Caki2 (cell line): ENCODE measurements around the gene USF1. TPM values are rescaled to one million over a fixed set of nuclear protein-coding genes. Genes with fewer than 3 reads are reported as not detected.
"Not testable (repeated sequence)": the region's sequence is repeated elsewhere in the genome, so short reads cannot be mapped to it uniquely, and the experiment has no call there.

Experiments used
- DNase-seq: peaks from one replicate; pipeline ENCODE4 v3.0.0-alpha.2; 2015; ENCODE audit warnings: low read depth
- in situ Hi-C: cut with HindIII; loops from 2 replicates; pipeline ENCODE4 v1.10.0; 2016; ENCODE audit warnings: low sequenced_read_pairs, low pct_unique_long_range_greater_than_20kb, mixed read lengths
- total RNA-seq: library from RNA; depleted of rRNA; stranded (reverse); fragments of >200 nt; shearing (Covaris generic); gene quantifications from 2 replicates; pipeline ENCODE4 v1.2.3, GENCODE V29; 2014; ENCODE audit warnings: low replicate concordance

Gene USF1
- total RNA-seq, 1 experiment from 2014 or later = 55.3 TPM

GRCh38 chr1:161081519-161081918 lies 35.7 kb upstream of the USF1 start:
- in situ Hi-C loops = no loop called here
- no peak for DNase-seq

- DNase-seq = no peak
- in situ Hi-C loops = no loop called here
Observed at GRCh38 chr1:161080441-161081405, 34.9 kb upstream of the USF1 start.

DNA sequence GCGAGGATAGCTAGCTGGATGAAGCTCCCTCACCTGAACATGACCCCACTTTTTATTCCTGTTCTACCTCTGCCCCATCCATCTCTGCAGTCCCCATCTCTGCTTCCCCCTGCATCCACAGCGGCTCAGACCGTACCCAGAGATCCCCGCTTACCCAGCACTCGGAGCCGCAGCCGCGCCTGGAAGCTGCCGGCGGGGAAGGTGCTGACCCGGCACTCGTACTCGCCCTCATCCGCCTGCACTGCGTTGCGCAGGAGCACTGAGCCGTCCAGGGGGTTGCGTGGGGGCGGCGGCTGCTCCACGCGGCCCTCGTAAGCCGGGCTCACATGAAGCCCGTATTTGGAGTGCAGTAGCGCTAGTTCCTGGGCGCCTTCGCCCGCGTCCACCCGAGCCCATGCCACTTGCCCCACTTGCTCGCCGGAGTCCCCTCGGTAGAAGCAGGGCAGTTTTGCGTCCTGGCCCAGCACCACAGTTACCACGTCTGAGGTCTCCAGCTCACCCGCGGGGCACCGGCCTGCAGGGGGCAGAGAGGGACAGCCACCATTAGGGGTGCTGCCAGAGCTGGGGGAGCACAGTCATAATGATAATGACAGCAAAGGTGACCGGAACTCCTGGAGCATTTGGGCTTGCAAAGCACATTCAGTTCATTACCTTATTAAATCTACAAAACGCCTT lies 33.8 kb upstream of the USF1 start:
- no peak for DNase-seq
- in situ Hi-C loops = no loop called here

DNA sequence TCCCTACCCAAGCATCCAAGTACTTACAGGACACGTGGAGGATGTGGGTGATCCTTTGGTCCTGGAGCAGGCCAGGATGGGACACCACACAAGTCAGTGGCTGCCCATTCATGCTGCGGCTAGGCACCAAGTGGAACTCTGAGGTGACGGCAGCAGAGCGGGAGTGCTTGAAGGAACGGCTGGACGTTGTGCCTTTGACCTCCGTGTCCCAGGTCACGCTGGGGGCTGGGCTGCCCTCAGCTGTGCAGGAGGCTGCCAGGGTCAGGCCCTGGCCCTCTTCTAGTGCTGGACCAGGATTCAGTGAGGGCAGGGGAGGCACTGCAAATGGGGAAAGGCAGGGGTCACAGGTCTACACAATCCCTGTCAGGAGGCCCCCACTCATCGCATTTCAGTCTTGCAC lies 31.6 kb upstream of the USF1 start:
- no peak for DNase-seq
- in situ Hi-C loops = no loop called here

DNA sequence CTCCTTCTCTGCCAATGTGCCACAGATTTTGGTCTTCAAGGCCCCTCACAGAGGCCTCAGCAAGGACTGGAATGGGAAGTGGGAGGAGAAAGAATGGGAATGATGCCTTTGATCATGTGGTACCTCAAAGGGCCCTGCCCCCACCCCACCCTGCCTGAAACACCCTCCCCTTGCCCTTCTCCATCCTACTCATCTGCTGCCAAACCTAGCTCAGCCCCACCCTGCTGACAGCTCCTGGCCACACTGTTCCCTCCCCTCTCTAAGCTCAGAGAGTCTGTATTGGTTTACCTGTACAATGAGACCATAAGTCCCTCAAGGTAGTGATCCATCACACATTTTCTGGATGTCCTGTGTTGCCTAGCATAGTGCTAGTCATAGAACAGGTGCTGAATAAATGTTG lies 30.6 kb upstream of the USF1 start:
- no peak for DNase-seq
- in situ Hi-C loops = no loop called here

DNA sequence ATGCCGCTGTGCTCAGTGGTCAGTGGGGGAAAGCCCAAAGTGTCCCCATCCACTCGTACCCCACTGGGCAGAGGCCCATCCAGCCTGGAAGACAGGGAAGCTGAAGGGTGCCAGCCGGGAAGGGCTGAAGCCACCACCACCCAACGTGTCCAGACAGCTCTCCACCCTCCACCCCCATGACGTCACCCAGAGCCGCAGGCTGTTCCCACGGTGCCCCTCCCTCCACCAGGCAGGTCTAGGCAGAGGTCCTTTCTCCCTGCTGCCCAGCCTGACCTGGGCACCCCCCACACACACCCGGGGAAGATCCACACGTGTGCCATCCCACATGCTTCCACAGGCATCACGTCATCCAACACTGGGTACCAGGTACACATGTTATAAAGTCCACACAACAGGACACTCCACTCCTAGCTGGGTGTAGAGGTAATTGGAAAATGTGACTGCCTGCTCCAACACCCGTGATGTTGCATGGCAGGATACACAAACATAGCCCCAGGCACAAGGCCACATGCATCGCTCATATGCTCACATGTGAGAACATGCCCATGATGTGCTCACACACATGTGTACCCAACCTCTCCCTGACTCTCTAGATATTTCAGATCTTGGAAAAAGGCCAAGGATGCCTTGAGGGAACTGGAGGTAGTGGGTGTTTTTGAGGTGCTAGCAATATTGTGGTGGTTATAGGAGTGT lies 29.0 kb upstream of the USF1 start:
- in situ Hi-C loops = no loop called here
- DNase-seq = no peak

GRCh38 chr1:161073474-161074121 lies 27.8 kb upstream of the USF1 start:
- no peak for DNase-seq
- in situ Hi-C loops = no loop called here

DNA sequence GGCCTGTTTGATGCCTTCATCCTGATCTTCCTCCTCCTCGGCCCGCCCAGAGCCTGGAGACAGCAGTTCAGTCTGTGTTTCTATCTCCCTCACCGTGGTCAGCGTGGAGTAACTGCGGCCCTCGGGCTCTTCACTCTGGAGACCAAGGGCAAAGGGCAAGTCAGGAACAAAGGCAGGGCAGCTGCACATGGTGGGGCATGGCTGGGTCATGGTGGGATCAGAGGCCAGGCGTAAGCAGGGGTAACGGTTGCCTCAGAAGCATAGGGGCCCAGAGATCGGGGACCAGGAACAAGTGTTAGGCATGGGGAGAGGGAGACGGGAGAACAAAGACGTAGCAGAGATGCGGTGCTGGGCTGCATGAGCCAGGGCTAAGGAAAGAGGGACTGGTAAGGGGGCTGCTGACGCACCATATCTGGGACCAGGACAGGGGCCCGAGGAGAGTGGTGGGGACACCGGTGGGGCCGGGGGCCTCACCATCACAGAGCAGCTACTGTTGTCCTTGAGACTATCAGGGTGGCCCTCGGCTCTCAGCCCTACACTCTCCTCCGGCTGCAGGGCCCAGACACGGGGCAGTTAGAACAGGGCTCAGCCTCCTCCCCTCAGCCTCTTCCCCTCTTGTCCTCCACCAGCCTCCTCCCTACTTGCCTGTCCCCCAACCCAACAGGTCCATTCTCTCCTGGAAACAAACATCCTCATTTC lies 27.1 kb upstream of the USF1 start:
- in situ Hi-C loops = no loop called here
- no peak for DNase-seq

DNA sequence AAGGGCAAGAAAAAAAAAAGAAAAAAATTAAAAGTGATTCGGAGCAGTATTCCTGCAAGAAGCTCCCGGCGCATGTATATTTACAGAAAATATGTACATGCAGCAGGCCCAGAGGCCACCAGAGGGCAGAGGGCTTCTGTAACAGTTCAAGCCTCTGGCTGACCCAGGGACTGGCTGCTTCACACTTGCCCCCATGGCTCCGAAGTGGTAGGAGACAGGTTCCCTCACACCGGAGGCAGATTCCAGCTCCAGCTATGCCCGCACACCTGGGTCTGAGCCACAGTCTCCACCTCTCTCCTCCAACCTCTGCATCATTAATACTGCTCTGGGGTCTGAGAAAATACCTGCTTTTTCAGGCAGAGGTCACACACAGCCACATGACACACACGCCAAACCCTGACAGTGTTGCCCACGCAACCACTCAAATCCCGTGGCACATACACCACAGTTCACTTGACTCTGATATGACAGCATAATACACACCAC lies 26.2 kb upstream of the USF1 start:
- no peak for DNase-seq
- in situ Hi-C loops = no loop called here

DNA sequence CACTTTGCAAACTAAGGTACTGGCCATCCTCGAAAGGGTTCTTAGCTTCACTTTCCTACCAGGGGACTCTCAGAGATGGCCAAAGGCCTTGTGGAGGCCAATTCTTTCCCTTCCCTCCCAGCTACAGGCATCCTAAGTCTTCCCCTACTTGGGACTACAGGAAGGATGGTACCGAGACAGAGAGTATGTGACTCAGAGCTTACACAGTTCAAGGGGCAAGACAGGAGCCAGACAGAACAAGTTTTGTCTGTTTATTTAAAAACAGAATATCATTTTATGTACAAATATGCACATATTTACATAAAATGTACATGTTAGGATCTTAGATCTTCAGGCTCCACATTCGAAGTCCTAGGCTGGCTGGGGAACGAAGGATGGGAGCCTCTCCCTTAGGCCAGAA lies 25.0 kb upstream of the USF1 start:
- in situ Hi-C loops = no loop called here
- no peak for DNase-seq

GRCh38 chr1:161069731-161070270 lies 24.0 kb upstream of the USF1 start, which contains the start of gene ARHGAP30:
Gene ARHGAP30, minus strand, starts transcription at chr1:161069891. Its CDS starts 267 bp downstream, at chr1:161069624.
- in situ Hi-C loops = no loop called here
- DNase-seq = no peak

DNA sequence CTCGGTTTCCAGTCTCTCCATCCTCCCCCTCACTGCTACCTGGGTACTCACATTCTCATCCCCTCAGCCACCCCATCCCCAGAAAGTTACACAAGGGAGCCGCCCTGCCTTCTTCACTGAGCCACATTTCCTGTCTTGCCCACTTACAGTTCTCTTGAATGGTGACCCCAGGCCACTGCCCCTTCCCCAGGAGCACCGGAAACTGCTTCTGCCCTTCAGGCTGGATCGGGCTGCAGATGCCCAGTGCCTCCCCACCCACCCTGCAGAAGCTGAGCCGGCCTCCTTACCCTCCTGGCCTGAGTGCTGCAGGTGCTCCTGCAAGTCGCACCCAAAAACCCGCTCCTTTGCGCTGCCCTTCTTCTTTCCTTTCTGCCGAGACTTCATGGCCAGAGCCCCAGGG lies 23.5 kb upstream of the USF1 start:
- in situ Hi-C loops = no loop called here

DNA sequence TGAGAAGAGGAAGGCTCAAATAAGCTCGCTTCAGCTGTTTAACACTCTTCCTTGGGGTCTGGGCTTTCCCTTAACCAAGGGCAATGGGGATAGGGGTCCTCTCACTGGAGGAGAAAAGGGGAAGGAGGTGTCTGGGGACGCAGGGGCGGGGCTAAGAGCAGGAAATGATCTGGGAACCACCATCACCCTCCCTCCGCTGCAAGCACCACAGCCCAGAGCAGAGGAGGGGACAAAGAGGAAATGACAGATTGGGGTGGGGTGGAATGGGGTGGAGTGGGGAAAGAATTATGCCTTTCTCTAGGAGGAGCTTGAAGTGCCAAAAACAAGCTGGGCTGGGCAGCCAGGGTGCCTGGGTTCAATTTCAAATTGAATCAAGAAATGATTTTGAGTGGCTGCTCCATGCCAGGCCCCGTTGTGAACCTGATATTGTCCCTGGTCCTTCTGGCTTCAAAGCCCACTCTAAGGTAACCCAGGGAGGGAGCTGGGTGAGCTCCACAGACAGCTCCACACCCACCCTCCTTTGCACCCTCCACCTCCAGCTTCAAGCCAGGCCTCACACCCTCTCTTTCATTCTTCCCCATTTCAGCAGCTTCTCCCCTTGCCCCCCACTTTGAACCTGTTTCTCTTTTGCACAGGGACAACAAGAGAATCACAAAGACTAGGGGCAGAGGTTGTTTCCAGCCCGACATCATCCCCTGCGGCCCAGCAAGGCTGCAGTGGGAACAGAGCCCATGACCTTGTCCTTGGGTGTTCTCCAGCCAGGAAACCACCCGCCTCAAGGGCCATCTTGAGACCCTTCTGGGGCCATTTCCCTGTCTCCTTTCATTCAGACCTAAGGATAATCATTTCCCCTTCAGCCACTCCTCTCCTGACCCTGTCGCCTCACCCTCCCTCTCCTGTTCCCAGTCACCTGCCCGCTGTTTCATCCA lies 22.8 kb upstream of the USF1 start:
- in situ Hi-C loops = no loop called here
- DNase-seq = no peak

More for the DNA sequence above, 23.5 kb upstream of the USF1 start:
- no peak for DNase-seq

DNA sequence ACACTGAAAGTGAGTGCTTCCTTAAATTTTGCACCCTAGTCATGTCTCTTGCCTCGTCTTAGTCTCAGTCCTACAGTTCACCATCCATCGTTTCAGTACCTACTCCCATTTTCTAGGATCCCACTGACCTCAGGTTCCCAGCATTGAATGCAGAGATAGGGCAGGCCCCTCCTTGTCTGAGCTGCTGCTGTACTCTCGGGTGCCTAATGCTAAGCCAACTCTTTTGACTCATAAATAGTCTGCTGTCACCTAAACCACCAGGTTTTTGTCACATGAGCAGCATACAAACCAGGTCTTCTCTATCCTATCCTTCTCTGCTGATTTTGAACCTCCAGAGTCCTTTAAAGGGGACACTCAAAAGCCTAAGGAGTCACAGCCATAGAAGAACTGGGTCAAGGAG lies 20.9 kb upstream of the USF1 start:
- DNase-seq = no peak
- in situ Hi-C loops = no loop called here

DNA sequence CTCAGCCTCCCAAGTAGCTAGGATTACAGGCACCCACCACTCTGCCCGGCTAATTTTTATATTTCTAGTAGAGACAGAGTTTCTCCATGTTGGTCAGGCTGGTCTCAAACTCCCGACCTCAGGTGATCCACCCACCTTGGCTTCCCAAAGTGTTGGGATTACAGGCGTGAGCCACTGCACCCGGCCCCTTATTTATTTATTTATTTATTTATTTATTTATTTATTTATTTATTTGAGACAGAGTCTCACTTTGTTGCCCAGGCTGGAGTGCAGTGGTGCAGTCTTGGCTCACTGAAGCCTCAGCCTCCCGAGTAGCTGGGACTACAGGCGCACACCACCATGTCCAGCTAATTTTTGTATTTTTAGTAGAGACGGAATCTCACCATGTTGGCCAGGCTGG lies 19.9 kb upstream of the USF1 start:
- DNase-seq, in situ Hi-C loops: not testable (repeated sequence)

GRCh38 chr1:161063936-161064335 lies 18.2 kb upstream of the USF1 start:
- in situ Hi-C loops, DNase-seq: not testable (repeated sequence)
